ENCODE data around the gene SDHAF4.

SDHAF4 gene

DNA sequence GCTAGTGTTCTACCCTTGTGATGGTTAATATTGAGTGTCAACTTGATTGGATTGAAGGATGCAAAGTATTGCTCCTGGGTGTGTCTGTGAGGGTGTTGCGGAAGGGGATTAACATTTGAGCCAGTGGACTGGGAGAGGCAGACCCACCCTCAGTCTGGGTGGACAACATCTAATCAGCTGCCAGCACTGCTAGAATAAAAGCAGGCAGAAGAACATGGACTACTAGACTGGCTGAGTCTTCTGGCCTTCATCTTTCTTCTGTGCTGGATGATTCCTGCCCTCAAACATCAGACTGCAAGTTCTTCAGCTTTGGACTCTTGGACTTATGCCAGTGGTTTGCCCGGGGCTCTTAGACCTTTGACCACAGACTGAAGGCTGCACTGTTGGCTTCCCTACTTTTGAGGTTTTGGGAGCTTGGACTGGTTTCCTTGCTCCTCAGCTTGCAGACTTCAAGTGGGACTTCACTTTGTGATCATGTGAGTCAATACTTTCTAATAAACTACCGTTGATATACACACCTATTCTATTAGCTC is 50.1 kb downstream of the SDHAF4 start:
- TF ChIP-seq, protein P1, sequence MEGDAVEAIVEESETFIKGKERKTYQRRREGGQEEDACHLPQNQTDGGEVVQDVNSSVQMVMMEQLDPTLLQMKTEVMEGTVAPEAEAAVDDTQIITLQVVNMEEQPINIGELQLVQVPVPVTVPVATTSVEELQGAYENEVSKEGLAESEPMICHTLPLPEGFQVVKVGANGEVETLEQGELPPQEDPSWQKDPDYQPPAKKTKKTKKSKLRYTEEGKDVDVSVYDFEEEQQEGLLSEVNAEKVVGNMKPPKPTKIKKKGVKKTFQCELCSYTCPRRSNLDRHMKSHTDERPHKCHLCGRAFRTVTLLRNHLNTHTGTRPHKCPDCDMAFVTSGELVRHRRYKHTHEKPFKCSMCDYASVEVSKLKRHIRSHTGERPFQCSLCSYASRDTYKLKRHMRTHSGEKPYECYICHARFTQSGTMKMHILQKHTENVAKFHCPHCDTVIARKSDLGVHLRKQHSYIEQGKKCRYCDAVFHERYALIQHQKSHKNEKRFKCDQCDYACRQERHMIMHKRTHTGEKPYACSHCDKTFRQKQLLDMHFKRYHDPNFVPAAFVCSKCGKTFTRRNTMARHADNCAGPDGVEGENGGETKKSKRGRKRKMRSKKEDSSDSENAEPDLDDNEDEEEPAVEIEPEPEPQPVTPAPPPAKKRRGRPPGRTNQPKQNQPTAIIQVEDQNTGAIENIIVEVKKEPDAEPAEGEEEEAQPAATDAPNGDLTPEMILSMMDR (IDR thresholded peaks at IDR 0.05; ENCODE audit: low read depth, low read length) = no peak
- DNase-seq (ENCODE audit: low read depth in 2 of 2) = no peak
- H3K4me3 ChIP-seq (replicated peaks in 1 of 2; ENCODE audit: low read depth in 2 of 2, low read length in 2 of 2) = no peak overlapping the region

DNA sequence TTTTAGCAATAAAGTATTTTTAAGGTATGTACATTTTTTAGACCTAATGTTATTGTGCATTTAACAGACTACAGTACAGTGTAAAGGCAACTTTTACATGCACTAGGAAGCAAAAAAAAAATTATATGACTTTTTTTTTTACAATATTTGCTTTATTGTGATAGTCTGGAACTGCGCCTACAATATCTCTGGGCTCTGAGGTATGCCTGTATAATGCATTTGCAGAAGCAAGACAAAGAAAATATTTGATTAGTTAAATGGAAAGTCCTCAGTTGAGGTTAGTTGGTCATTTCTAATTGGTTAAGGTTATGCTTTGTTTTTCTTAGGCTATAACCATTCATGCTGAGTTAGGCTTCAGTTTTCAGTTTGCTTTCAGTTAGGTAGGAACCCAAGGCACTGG is 54.0 kb downstream of the SDHAF4 start:
- no peak overlapping the region for H3K4me3 ChIP-seq (replicated peaks in 1 of 2; ENCODE audit: low read depth in 2 of 2, low read length in 2 of 2)
- DNase-seq (ENCODE audit: low read depth in 2 of 2) = no peak
- TF ChIP-seq, protein P1 (IDR thresholded peaks at IDR 0.05; ENCODE audit: low read depth, low read length) = no peak

DNA sequence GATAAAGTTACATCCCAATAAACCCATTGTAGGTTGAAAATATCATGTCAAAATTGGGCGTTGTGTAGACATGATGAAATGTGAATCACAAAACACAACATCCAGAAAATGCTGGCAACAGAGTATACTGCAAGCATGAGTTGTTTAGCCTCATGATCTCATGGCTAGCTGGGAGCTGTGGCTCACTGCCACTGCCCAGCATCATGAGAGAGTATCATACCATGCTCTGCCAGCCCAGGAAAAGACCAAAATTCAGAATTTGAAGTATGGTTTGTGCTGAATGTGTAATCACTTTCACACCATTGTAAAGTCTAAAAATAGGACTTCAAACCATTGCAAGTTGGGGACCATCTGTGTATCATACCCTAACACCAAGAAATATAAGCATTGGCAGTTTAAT is 55.7 kb downstream of the SDHAF4 start:
- DNase-seq (ENCODE audit: low read depth in 2 of 2) = peak in 1 of 2 donors; percentile 3
- TF ChIP-seq, protein P1 (IDR thresholded peaks at IDR 0.05; ENCODE audit: low read depth, low read length) = no peak
- H3K4me3 ChIP-seq (replicated peaks in 1 of 2; ENCODE audit: low read depth in 2 of 2, low read length in 2 of 2) = no peak overlapping the region

DNA sequence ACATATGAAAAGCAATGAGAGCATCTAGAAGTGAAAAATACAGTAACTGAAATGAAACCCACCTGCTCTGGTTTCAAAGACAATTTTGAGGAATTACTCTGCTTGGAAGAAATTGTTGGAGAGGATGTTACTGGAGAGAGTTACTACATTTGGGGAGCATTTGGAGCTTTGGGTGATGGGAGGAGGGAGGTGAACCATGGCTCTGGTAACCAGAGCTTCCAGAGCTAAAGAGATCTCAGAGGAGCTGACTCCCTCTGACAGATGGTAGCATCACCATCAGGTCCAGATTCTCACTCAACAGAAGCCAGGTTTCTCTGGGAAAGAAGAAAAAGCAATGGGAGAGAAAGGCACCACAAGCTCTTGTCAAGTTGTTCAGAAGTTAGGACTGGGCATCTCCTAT is 58.7 kb downstream of the SDHAF4 start:
- no peak overlapping the region for H3K4me3 ChIP-seq (replicated peaks in 1 of 2; ENCODE audit: low read depth in 2 of 2, low read length in 2 of 2)
- DNase-seq (ENCODE audit: low read depth in 2 of 2) = no peak
- TF ChIP-seq, protein P1 (IDR thresholded peaks at IDR 0.05; ENCODE audit: low read depth, low read length) = no peak

DNA sequence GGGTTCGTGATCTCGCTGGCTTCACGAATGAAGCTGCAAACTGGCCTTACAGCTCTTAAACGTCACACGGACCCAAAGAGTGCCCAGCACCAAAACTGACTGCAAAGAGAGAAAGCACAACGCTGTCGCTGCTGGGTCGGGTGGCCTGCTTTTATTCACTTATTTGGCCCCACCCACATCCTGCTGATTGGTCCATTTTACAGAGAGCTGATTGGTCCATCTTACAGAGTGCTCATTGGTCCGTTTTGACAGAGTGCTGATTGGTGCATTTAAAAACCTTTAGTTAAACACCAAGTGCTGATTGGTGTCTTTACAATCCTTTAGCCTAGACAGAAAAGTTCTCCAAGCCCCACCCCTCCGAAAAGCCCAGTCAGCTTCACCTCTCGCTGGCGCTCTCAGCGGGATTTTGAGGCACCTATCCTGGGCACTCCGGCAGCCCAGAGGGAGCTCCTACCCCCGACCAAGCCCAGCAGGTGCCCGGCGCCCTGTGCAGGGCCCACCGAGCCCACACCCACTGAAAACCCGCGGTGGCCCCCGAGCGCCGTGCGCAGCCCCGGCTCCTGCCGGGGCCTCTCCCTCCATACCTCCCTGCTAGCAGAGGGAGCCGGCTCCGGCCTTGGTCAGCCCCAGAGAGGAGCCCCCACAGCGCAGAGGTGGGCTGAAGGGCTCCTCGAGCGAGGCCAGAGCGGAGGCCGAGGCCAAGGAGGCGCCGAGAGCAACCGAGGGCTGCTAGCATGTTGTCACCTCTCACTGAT is 60.9 kb downstream of the SDHAF4 start:
- no peak overlapping the region for H3K4me3 ChIP-seq (replicated peaks in 1 of 2; ENCODE audit: low read depth in 2 of 2, low read length in 2 of 2)
- DNase-seq (ENCODE audit: low read depth in 2 of 2) = no peak
- TF ChIP-seq, protein P1 (IDR thresholded peaks at IDR 0.05; ENCODE audit: low read depth, low read length) = no peak

DNA sequence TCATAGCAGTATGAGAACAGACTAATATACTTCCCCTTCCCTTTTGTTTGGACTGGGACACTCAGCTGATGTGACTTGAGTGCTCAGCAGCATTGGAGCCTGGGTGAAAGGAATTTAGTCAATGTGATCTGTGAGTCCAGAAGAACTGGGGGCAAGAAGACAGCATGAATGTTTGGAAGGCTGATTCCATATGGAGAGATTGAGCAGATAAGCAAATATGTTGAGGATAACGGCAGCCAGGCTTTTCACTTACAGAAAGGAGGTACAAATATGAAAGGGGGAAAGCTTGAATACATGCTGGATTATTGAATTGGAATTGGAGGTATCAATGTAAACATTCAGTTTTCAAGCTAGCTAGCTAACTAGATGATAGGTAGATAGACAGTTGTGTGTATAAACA is 63.2 kb downstream of the SDHAF4 start:
- TF ChIP-seq, protein P1 (IDR thresholded peaks at IDR 0.05; ENCODE audit: low read depth, low read length) = no peak
- no peak for DNase-seq (ENCODE audit: low read depth in 2 of 2)

More for the DNA sequence above, 63.2 kb downstream of the SDHAF4 start:
- no peak overlapping the region for H3K4me3 ChIP-seq (replicated peaks in 1 of 2; ENCODE audit: low read depth in 2 of 2, low read length in 2 of 2)

Data from cardiac fibroblast (primary cell).